BE2C (cell line): ENCODE results near the gene PRMT9. TPM values are rescaled to one million over a fixed set of nuclear protein-coding genes. Genes with fewer than 3 reads are reported as not detected.
A peak's percentile ranks its signal among the peaks of the same experiment; 100 is the strongest.

ENCODE experiments used
- DNase-seq: peaks from one replicate; pipeline ENCODE4 v3.0.0-alpha.2; 2020
- H3K27me3 ChIP-seq: fragments of 250-450 bp; sonication (Bioruptor Pico); 2 replicates; pipeline ENCODE4 v1.5.1; 2020; ENCODE audit warnings: mild to moderate bottlenecking
- H3K36me3 ChIP-seq: fragments of 250-450 bp; sonication (Bioruptor Pico); 2 replicates; pipeline ENCODE4 v1.5.1; 2020; ENCODE audit warnings: mild to moderate bottlenecking
- H3K4me1 ChIP-seq: fragments of 250-450 bp; sonication (Bioruptor Pico); 2 replicates; pipeline ENCODE4 v1.5.1; 2020
- H3K4me3 ChIP-seq: 2 replicates; pipeline ENCODE4 v1.5.1; 2011; ENCODE audit warnings: low read depth, low read length
- H3K9me3 ChIP-seq: fragments of 250-450 bp; sonication (Bioruptor Pico); 2 replicates; pipeline ENCODE4 v1.5.1; 2020
- polyA plus RNA-seq: library from polyadenylated mRNA; unstranded; fragments of >200 nt; gene quantifications from one replicate; pipeline ENCODE4 v1.2.1, GENCODE V29; 2012; ENCODE audit warnings: low read depth, missing spikeins; ENCODE audit not compliant: insufficient read length, insufficient read depth
- TF ChIP-seq, protein P1 (sequence below): IDR thresholded peaks from 2 replicates; pipeline ENCODE4 v1.5.1; 2012; ENCODE audit warnings: mild to moderate bottlenecking, low read depth, low read length

The PRMT9 gene
- 4.0 TPM for polyA plus RNA-seq

DNA sequence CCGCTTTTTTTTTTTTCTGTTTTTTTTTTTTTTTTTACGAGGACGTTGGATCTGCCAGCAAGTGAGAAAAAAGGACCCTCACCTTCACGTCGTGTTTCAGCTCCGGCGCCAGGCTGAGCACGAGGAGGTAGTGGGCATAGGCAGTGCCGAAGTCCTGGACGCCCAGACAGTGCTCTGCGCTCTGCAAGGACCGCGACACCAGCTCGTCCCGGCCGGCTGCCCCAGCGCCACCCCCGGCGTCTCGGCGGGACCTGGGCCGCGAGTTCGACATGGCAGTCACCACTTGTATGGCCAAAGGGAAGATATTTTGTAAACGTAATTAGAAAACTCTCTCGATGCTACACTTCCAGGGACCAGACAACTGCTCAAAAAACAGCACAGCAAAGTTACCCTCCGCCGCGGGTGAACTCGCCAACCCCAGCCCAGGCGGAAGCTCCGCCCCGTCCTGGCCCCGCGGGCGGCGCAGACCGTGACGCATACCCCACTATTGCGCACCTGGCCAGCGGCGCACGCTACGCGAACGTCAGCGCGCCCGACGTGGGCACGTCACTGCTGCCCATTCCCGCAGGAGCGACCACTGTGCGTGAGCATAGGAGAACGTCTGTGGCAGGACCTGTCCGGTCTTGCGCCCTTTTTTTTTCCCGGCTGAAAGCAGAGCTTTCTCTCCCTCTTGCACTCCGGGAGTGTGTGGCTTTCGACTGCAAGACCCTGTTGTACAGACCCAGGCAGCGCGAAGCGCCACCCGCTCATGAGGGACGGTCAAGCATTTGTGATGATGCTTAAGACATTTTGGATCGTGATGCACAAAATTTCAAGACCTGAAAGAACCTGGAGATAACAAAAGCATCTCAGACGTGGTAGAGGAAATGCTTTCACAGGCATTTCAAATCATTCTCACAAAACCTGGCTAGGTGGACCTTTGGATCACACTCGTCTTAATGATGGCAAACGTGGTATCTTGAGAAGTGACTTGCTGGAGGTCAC, at the start of gene PRMT9:
PRMT9 (minus strand) TSS at position 447 of the 984 bp plus-strand sequence; CDS start at position 271, 176 bp downstream.
- Histone ChIP-seq H3K36me3 (peaks cover 5% of the 10 kb centered on the region; the same call in 1 of the 2 replicates), H3K4me1 (peaks cover 4% of the 10 kb centered on the region; the same call in 1 of the 2 replicates), H3K27me3 (no peaks in the 10 kb centered on the region), H3K9me3 (no peaks in the 10 kb centered on the region), H3K4me3 (peak within 1 kb of the TSS; percentile 80)
- peak; percentile 94 for DNase-seq
- TF ChIP-seq, protein P1, sequence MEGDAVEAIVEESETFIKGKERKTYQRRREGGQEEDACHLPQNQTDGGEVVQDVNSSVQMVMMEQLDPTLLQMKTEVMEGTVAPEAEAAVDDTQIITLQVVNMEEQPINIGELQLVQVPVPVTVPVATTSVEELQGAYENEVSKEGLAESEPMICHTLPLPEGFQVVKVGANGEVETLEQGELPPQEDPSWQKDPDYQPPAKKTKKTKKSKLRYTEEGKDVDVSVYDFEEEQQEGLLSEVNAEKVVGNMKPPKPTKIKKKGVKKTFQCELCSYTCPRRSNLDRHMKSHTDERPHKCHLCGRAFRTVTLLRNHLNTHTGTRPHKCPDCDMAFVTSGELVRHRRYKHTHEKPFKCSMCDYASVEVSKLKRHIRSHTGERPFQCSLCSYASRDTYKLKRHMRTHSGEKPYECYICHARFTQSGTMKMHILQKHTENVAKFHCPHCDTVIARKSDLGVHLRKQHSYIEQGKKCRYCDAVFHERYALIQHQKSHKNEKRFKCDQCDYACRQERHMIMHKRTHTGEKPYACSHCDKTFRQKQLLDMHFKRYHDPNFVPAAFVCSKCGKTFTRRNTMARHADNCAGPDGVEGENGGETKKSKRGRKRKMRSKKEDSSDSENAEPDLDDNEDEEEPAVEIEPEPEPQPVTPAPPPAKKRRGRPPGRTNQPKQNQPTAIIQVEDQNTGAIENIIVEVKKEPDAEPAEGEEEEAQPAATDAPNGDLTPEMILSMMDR: no peak

DNA sequence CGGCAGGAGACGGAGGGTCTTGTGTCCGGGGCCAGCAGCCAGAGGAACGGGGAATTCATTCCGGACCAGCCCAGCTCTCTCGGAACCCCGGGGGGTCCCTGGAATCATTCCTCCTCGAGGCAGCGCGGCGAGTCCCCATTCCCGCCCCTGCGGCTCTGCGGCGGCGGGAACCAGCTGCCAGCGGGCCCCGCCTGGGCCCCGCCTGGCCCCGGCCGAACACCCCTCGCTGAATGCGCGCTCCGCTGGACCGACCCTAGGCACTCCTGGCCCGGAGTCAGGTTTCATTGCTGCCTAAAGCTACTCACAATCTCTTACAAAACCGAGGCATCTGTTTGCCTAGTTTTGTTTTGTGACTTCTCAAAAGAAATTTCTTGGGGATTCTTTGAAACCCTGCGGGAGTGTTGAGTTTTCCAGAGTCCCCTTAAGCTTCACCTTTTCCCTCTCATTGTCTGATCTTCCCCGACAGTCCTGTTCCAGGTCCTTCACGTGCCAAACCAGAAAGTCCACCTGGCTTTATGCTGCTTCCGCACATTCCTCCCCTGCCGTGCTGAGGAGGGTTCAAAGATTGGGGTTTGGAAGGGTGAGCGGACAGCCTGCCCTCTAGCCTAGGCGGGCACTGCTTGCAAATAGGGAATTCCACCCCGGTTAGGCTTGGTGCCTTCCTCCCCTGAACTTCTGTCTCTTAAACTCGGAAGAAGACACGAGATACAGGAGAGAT, 48.7 kb upstream of the PRMT9 start:
- H3K9me3 ChIP-seq: no peaks in the 10 kb centered on the region
- no peaks in the 10 kb centered on the region for H3K36me3 ChIP-seq
- TF ChIP-seq, protein P1: no peak
- no peaks in the 10 kb centered on the region for H3K27me3 ChIP-seq
- H3K4me3 ChIP-seq: peak overlapping the region; percentile 85
- H3K4me1 ChIP-seq: no peaks in the 10 kb centered on the region; the same call in 1 of the 2 replicates
- DNase-seq: peak; percentile 46

DNA sequence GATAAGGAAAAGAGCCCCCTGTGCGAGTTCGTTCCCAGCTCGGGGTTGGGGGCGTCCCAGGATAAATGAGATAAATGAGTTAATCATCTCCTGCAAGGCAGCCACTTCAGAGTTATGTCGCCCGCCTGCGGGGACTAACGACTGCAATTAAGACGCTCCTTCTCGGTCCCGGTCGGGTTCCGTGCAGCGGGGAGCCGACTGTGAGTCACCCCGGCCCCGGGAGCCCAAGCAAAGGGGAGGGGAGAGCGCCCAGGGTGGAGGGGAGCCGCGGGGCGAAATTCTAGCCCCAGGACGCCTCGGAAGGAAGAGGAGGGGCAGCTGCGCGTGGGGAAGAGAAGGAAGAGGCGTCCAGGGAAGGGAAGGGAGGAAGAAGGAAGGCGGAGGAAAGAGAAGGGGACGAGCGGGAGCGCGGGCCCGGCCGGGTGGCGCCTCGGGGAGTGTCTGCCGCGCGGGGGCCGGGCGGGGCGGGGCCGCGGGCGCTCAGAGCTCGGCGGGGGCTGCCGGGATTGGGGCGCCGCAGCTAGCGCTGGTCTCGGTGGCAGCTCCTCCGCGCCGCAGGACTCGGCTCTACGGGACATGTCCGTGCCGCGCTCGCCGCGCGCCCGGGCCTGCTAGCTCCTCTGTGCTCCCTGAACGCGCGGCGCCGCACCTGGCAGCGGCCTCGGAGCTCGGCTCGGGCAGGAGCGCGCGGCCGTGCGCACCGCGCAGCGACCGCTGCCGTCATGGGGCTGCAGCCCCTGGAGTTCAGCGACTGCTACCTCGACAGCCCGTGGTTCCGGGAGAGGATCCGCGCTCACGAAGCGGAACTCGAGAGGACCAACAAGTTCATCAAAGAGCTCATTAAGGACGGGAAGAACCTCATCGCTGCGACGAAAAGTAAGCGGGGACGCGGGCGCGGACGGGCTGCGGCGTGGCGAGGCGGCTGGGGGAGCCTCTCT, 47.9 kb upstream of the PRMT9 start, which contains the start of gene ARHGAP10:
ARHGAP10 (plus strand) TSS at position 509 of the 938 bp plus-strand sequence; CDS start at position 723, 214 bp downstream.
- Histone ChIP-seq H3K9me3 (no peaks in the 10 kb centered on the region), H3K27me3 (no peaks in the 10 kb centered on the region), H3K36me3 (no peaks in the 10 kb centered on the region), H3K4me3 (peak within 1 kb of the TSS; percentile 85), H3K4me1 (no peaks in the 10 kb centered on the region; the same call in 1 of the 2 replicates)
- TF ChIP-seq, protein P1: no peak
- DNase-seq: peak; percentile 78

DNA sequence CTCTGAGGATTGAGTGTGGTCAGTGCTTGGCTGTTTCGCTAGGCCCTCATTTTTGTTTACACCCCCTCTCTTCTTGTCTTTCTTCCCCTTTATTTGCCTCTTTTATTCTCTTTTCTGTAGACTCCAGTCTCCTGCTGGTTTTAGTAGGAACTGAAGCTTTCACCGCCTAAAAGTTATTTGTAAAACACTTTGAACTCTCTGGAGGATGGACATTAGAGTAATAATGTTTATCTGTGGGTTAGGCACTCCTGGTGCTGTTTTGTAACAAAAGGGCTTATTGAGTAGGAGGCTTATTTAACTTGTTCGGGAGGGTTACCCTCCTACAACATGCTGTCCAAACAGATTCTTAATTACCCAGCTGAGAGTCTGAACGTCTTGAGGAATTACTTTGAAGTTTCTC, 46.4 kb upstream of the PRMT9 start:
- no peaks in the 10 kb centered on the region for H3K36me3 ChIP-seq
- DNase-seq: no peak
- TF ChIP-seq, protein P1: no peak
- H3K4me3 ChIP-seq: no peak overlapping the region
- no peaks in the 10 kb centered on the region; the same call in 1 of the 2 replicates for H3K4me1 ChIP-seq
- no peaks in the 10 kb centered on the region for H3K27me3 ChIP-seq
- H3K9me3 ChIP-seq: no peaks in the 10 kb centered on the region

GRCh38 chr4:147727476-147728028, 43.6 kb upstream of the PRMT9 start:
- TF ChIP-seq, protein P1: no peak

More at GRCh38 chr4:147727476-147728028, 43.6 kb upstream of the PRMT9 start:
- no peaks in the 10 kb centered on the region; the same call in 1 of the 2 replicates for H3K4me1 ChIP-seq
- no peaks in the 10 kb centered on the region for H3K9me3 ChIP-seq
- DNase-seq: no peak
- H3K4me3 ChIP-seq: no peak overlapping the region
- H3K36me3 ChIP-seq: no peaks in the 10 kb centered on the region
- H3K27me3 ChIP-seq: no peaks in the 10 kb centered on the region
